ENCODE data around the gene DAND5. TPM values are rescaled to one million over a fixed set of nuclear protein-coding genes. Genes with fewer than 3 reads are reported as not detected.

The DAND5 gene
- polyA plus RNA-seq, 2 of the 4 experiments (the other 2 are of a cell fraction): 0.12 to 0.21 TPM

DNA sequence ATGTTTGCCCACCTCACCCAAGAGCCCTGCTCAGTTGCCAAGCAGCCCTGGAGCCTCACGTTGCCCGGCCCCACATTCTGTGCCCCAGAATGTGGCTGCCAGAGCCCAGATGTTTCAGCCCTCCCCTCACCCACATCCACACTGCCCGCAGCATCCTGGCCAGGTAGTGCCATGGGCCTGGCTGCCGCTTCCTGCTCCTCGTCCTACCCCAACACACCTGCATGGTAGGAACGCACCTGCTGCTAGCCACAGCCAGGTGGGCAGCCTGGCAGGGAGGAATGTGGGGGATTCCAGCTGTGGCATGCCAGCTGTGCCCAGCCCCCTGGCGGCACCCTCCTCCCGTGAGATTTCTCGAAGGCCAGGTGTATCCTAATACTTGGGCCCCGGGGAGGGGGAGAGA, 18.4 kb downstream of the DAND5 start:
- DNase-seq (ENCODE audit: low read depth in 1 of 2, low spot score in 1 of 2) (no peak), FAIRE-seq (no peak), ATAC-seq (no peak)
- H3K9me3 ChIP-seq: no peaks in the 10 kb centered on the region
- H3K4me1 ChIP-seq: 0 out of 3 replicates have a peak, but pooled peaks cover 3% of the 10 kb centered on the region
- H3K4me3 ChIP-seq: no peak overlapping the region
- TF ChIP-seq SMC3 (IDR thresholded peaks at IDR 0.05) (no peak), JUN (IDR thresholded peaks at IDR 0.05) (no peak)
- TF ChIP-seq, protein P1, sequence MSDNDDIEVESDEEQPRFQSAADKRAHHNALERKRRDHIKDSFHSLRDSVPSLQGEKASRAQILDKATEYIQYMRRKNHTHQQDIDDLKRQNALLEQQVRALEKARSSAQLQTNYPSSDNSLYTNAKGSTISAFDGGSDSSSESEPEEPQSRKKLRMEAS (IDR thresholded peaks at IDR 0.05): no peak
- TF ChIP-seq, protein P2, sequence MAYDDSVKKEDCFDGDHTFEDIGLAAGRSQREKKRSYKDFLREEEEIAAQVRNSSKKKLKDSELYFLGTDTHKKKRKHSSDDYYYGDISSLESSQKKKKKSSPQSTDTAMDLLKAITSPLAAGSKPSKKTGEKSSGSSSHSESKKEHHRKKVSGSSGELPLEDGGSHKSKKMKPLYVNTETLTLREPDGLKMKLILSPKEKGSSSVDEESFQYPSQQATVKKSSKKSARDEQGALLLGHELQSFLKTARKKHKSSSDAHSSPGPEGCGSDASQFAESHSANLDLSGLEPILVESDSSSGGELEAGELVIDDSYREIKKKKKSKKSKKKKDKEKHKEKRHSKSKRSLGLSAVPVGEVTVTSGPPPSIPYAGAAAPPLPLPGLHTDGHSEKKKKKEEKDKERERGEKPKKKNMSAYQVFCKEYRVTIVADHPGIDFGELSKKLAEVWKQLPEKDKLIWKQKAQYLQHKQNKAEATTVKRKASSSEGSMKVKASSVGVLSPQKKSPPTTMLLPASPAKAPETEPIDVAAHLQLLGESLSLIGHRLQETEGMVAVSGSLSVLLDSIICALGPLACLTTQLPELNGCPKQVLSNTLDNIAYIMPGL (CRISPR knock-in tag; IDR thresholded peaks at IDR 0.05; ENCODE audit: borderline replicate concordance): no peak
- ChIA-PET CTCF (no interaction called here), POLR2A (no interaction called here)
- WGBS (ENCODE audit: missing lambda C conversion rate): 58% methylated on average over 6 of the region's 10 CpGs
- H3K27ac ChIP-seq: no peak overlapping the region
- H3K4me2 ChIP-seq: no peak overlapping the region

DNA sequence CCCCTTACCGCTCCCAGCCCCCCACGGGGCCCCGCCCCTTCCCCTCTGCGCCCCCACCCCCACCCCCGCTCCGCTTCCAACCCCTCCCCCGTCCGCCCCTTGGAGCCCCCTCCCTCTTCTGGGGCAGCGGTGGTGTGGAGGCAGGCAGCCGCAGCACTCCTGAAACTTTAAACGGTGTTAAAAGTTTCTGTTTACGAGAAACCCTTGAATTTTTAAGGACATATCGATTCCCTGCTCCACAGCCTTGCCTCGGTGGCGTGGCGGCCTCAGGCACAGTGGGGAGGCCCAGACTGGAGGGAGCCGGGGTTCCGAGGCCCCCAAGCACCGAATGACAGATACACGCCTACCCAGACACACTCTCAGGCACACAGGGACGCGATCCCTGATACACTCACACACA, 21.1 kb downstream of the DAND5 start:
- H3K4me2 ChIP-seq: no peak overlapping the region
- TF ChIP-seq, protein P3, sequence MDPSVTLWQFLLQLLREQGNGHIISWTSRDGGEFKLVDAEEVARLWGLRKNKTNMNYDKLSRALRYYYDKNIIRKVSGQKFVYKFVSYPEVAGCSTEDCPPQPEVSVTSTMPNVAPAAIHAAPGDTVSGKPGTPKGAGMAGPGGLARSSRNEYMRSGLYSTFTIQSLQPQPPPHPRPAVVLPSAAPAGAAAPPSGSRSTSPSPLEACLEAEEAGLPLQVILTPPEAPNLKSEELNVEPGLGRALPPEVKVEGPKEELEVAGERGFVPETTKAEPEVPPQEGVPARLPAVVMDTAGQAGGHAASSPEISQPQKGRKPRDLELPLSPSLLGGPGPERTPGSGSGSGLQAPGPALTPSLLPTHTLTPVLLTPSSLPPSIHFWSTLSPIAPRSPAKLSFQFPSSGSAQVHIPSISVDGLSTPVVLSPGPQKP (IDR thresholded peaks at IDR 0.05; ENCODE audit: low read depth, low read length): no peak
- no peak for TF ChIP-seq SMC3 (IDR thresholded peaks at IDR 0.05)
- TF ChIP-seq, protein P4, sequence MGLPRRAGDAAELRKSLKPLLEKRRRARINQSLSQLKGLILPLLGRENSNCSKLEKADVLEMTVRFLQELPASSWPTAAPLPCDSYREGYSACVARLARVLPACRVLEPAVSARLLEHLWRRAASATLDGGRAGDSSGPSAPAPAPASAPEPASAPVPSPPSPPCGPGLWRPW (IDR thresholded peaks at IDR 0.05): no peak
- TF ChIP-seq CHD2 (IDR thresholded peaks at IDR 0.05; ENCODE audit: low read length, partially characterized antibody): no peak
- no peak for TF ChIP-seq MAZ (IDR thresholded peaks at IDR 0.05; ENCODE audit: borderline replicate concordance, low read depth, low read length)
- no peak for TF ChIP-seq EHF (CRISPR knock-in tag; IDR thresholded peaks at IDR 0.05)
- no peak for TF ChIP-seq RCOR1 (IDR thresholded peaks at IDR 0.05; ENCODE audit: low read depth, low read length)
- TF ChIP-seq, protein P5, sequence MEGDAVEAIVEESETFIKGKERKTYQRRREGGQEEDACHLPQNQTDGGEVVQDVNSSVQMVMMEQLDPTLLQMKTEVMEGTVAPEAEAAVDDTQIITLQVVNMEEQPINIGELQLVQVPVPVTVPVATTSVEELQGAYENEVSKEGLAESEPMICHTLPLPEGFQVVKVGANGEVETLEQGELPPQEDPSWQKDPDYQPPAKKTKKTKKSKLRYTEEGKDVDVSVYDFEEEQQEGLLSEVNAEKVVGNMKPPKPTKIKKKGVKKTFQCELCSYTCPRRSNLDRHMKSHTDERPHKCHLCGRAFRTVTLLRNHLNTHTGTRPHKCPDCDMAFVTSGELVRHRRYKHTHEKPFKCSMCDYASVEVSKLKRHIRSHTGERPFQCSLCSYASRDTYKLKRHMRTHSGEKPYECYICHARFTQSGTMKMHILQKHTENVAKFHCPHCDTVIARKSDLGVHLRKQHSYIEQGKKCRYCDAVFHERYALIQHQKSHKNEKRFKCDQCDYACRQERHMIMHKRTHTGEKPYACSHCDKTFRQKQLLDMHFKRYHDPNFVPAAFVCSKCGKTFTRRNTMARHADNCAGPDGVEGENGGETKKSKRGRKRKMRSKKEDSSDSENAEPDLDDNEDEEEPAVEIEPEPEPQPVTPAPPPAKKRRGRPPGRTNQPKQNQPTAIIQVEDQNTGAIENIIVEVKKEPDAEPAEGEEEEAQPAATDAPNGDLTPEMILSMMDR (IDR thresholded peaks at IDR 0.05): no peak
- TF ChIP-seq, protein P6, sequence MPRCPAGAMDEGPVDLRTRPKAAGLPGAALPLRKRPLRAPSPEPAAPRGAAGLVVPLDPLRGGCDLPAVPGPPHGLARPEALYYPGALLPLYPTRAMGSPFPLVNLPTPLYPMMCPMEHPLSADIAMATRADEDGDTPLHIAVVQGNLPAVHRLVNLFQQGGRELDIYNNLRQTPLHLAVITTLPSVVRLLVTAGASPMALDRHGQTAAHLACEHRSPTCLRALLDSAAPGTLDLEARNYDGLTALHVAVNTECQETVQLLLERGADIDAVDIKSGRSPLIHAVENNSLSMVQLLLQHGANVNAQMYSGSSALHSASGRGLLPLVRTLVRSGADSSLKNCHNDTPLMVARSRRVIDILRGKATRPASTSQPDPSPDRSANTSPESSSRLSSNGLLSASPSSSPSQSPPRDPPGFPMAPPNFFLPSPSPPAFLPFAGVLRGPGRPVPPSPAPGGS (IDR thresholded peaks at IDR 0.05): no peak
- no peak for TF ChIP-seq RNF2 (IDR thresholded peaks at IDR 0.05; ENCODE audit: borderline replicate concordance, low read depth)
- TF ChIP-seq CEBPB (IDR thresholded peaks at IDR 0.05): no peak
- TF ChIP-seq CBX2 (IDR thresholded peaks at IDR 0.05; ENCODE audit: borderline replicate concordance, low read depth): no peak
- no peak for TF ChIP-seq NPAS2 (CRISPR knock-in tag; IDR thresholded peaks at IDR 0.05; ENCODE audit: borderline replicate concordance)
- TF ChIP-seq HOXB13 (CRISPR knock-in tag; IDR thresholded peaks at IDR 0.05; ENCODE audit: low read depth): no peak
- no peak for TF ChIP-seq BHLHE40 (IDR thresholded peaks at IDR 0.05; ENCODE audit: low read depth, low read length)
- no peak for TF ChIP-seq GATA3 (IDR thresholded peaks at IDR 0.05; ENCODE audit: borderline replicate concordance)
- TF ChIP-seq, protein P2 (CRISPR knock-in tag; IDR thresholded peaks at IDR 0.05; ENCODE audit: borderline replicate concordance): no peak
- TF ChIP-seq TP53 (CRISPR knock-in tag; IDR thresholded peaks at IDR 0.05): no peak
- no peak for TF ChIP-seq POLR2AphosphoS2 (conservative IDR thresholded peaks at IDR 0.05; ENCODE audit: low read length)
- H3K9me3 ChIP-seq: no peaks in the 10 kb centered on the region
- ATAC-seq (no peak), DNase-seq (ENCODE audit: low read depth in 1 of 2, low spot score in 1 of 2) (no peak), FAIRE-seq (no peak)
- CTCF ChIA-PET: interaction anchor here (0.6 to 1.0 kb wide), 3 partner anchors 64 to 165 kb away, joined by 3 to 4 read pairs (median 3); no protein-coding TSS in a partner anchor
- no peak overlapping the region for H3K27ac ChIP-seq
- no peak overlapping the region for H3K4me3 ChIP-seq
- H3K4me1 ChIP-seq: no peaks in the 10 kb centered on the region
- 83% methylated on average over 12 of the region's 22 CpGs for WGBS (ENCODE audit: missing lambda C conversion rate)
- POLR2A ChIA-PET: no interaction called here

All from A549 (cell line).